GM10248 (cell line): ENCODE results near the gene ZAP70.

ENCODE experiments used
- CTCF ChIA-PET: fragments of 300-600 bp; sonication (Branson Sonifier 250); formaldehyde crosslinking; extraction: SDS; loops from one replicate; lab custom pipeline; 2021; ENCODE audit warnings: antibody characterized with exemption; lab: Yijun Ruan, JAX
- POLR2A ChIA-PET: fragments of 350-650 bp; sonication (Branson Sonifier 250); formaldehyde crosslinking; extraction: SDS; loops from one replicate; lab custom pipeline; 2020; ENCODE audit warnings: antibody characterized with exemption; lab: Yijun Ruan, JAX
- DNase-seq: peaks from one replicate; pipeline ENCODE4 v3.0.0; 2012; ENCODE audit errors: extremely low spot score
- CTCF ChIP-seq: IDR thresholded peaks from 2 replicates; pipeline ENCODE4 v1.5.1; 2012; ENCODE audit warnings: mild to moderate bottlenecking, low read depth; ENCODE audit errors: extremely low read depth, missing control alignments, control extremely low read depth

Gene ZAP70

GRCh38 chr2:97724073-97724410 lies 10.7 kb downstream of the ZAP70 start:
- ChIA-PET CTCF (interaction anchor here (1.1 kb wide), 1 partner anchor 24 kb away, joined by 4 read pairs; no protein-coding TSS in a partner anchor), POLR2A (no interaction called here)

GRCh38 chr2:97724501-97724900 lies 11.1 kb downstream of the ZAP70 start:
- TF ChIP-seq CTCF, result no peak
- POLR2A ChIA-PET, result no interaction called here
- CTCF ChIA-PET, result interaction anchor here (1.1 to 1.5 kb wide), 2 partner anchors 25 to 545 kb away, joined by 3 to 4 read pairs; no protein-coding TSS in a partner anchor
- DNase-seq, result no peak

More at GRCh38 chr2:97724073-97724410, 10.7 kb downstream of the ZAP70 start:
- TF ChIP-seq CTCF, result no peak
- no peak for DNase-seq

- POLR2A ChIA-PET, result no interaction called here
- TF ChIP-seq CTCF, result no peak
- no peak for DNase-seq
- CTCF ChIA-PET, result interaction anchor here (1.1 to 3.3 kb wide), 3 partner anchors 16 to 544 kb away, joined by 3 to 28 read pairs (median 4); no protein-coding TSS in a partner anchor
Measured at GRCh38 chr2:97724946-97725688, 11.7 kb downstream of the ZAP70 start.

- TF ChIP-seq CTCF, result no peak
- POLR2A ChIA-PET, result no interaction called here
- DNase-seq, result no peak
- CTCF ChIA-PET, result interaction anchor here (0.7 to 3.3 kb wide), 4 partner anchors 14 to 543 kb away, joined by 3 to 28 read pairs (median 4); no protein-coding TSS in a partner anchor
Measured at GRCh38 chr2:97726261-97727064, 13.1 kb downstream of the ZAP70 start.

- no peak for DNase-seq
- ChIA-PET CTCF (interaction anchor here (1.0 to 3.3 kb wide), 5 partner anchors 10 to 28 kb away, joined by 3 to 28 read pairs (median 4); no protein-coding TSS in a partner anchor), POLR2A (no interaction called here)
- TF ChIP-seq CTCF, result no peak
Measured at GRCh38 chr2:97727296-97727695, 13.9 kb downstream of the ZAP70 start.

GRCh38 chr2:97728091-97728731 lies 14.8 kb downstream of the ZAP70 start:
- ChIA-PET CTCF (interaction anchor here (1.0 to 3.3 kb wide), 5 partner anchors 9 to 29 kb away, joined by 3 to 28 read pairs (median 4); no protein-coding TSS in a partner anchor), POLR2A (no interaction called here)

More at GRCh38 chr2:97728091-97728731, 14.8 kb downstream of the ZAP70 start:
- no peak for DNase-seq
- TF ChIP-seq CTCF, result no peak
